Activated CD4-positive, alpha-beta T cell treated with anti-CD3 and anti-CD28 coated beads, Interleukin-2, amount 10 ng/mL, durations not matched to agents 7 days and 5 days (primary cell): ENCODE results near the gene SNAP29. TPM values are rescaled to one million over a fixed set of nuclear protein-coding genes. Genes with fewer than 3 reads are reported as not detected.
A peak's percentile ranks its signal among the peaks of the same experiment; 100 is the strongest.

Experiments used
- CTCF ChIA-PET: fragments of 350-600 bp; sonication (Branson Sonifier 250); formaldehyde crosslinking; loops from one replicate; lab custom pipeline; 2021; ENCODE audit warnings: antibody characterized with exemption; lab: Charles Lee
- POLR2A ChIA-PET: fragments of 350-600 bp; sonication (Branson Sonifier 250); formaldehyde crosslinking; loops from one replicate; lab custom pipeline; 2021; ENCODE audit warnings: antibody characterized with exemption; lab: Charles Lee
- DNase-seq: peaks from one replicate; pipeline ENCODE4 v3.0.0-alpha.2; 2020
- H3K27ac Mint-ChIP-seq: one replicate; pipeline ENCODE4 v1.8.0; 2021; ENCODE audit warnings: mild to moderate bottlenecking, moderate library complexity, mixed read lengths
- H3K27me3 Mint-ChIP-seq: one replicate; pipeline ENCODE4 v1.8.0; 2021; ENCODE audit warnings: mixed read lengths
- H3K36me3 Mint-ChIP-seq: one replicate; pipeline ENCODE4 v1.8.0; 2021; ENCODE audit warnings: low read depth, mixed read lengths
- H3K4me1 Mint-ChIP-seq: one replicate; pipeline ENCODE4 v1.8.0; 2021; ENCODE audit warnings: mixed read lengths
- H3K4me3 Mint-ChIP-seq: one replicate; pipeline ENCODE4 v1.8.0; 2021; ENCODE audit warnings: mild to moderate bottlenecking, moderate library complexity, mixed read lengths
- H3K9me3 Mint-ChIP-seq: one replicate; pipeline ENCODE4 v1.8.0; 2021; ENCODE audit warnings: mixed read lengths
- total RNA-seq, 2 experiments: library from RNA; stranded (reverse); gene quantifications; one replicate each; pipeline ENCODE4 v1.2.3, GENCODE V29; 2021

Gene SNAP29
- total RNA-seq, 2 experiments from 2014 or later: 29.6 to 36.0 TPM

- H3K27me3 Mint-ChIP-seq: no peaks in the 10 kb centered on the region
- ChIA-PET CTCF (interaction anchor here (0.6 to 1.8 kb wide), 2 partner anchors 13 to 17 kb away, joined by 3 to 4 read pairs; no protein-coding TSS in a partner anchor), POLR2A (no interaction called here)
- no peak overlapping the region for H3K4me3 Mint-ChIP-seq
- DNase-seq: no peak
- H3K36me3 Mint-ChIP-seq: peaks cover 20% of the 10 kb centered on the region
- H3K27ac Mint-ChIP-seq: no peak overlapping the region
- no peaks in the 10 kb centered on the region for H3K9me3 Mint-ChIP-seq
- H3K4me1 Mint-ChIP-seq: peaks cover 50% of the 10 kb centered on the region
Observed at GRCh38 chr22:20862540-20862939, 3.7 kb downstream of the SNAP29 start.

GRCh38 chr22:20863366-20863765 lies 4.6 kb downstream of the SNAP29 start:
- ChIA-PET CTCF (no interaction called here), POLR2A (no interaction called here)
- no peak overlapping the region for H3K27ac Mint-ChIP-seq
- H3K9me3 Mint-ChIP-seq: no peaks in the 10 kb centered on the region
- no peak for DNase-seq
- no peaks in the 10 kb centered on the region for H3K27me3 Mint-ChIP-seq
- peaks cover 48% of the 10 kb centered on the region for H3K4me1 Mint-ChIP-seq
- peaks cover 20% of the 10 kb centered on the region for H3K36me3 Mint-ChIP-seq
- H3K4me3 Mint-ChIP-seq: no peak overlapping the region

- Mint-ChIP-seq H3K27ac (no peak overlapping the region), H3K4me3 (no peak overlapping the region), H3K9me3 (no peaks in the 10 kb centered on the region), H3K27me3 (no peaks in the 10 kb centered on the region), H3K4me1 (peaks cover 47% of the 10 kb centered on the region), H3K36me3 (peaks cover 23% of the 10 kb centered on the region)
- CTCF ChIA-PET: no interaction called here
- no peak for DNase-seq
- POLR2A ChIA-PET: no interaction called here
Observed at GRCh38 chr22:20864186-20864908, 5.5 kb downstream of the SNAP29 start.

GRCh38 chr22:20865331-20865730 lies 6.5 kb downstream of the SNAP29 start:
- H3K36me3 Mint-ChIP-seq: peaks cover 23% of the 10 kb centered on the region
- ChIA-PET CTCF (interaction anchor here (0.8 to 1.3 kb wide), 3 partner anchors 9 to 81 kb away, joined by 4 to 7 read pairs (median 5); partner anchors contain the start of gene CRKL), POLR2A (no interaction called here)
- H3K27me3 Mint-ChIP-seq: no peaks in the 10 kb centered on the region
- H3K27ac Mint-ChIP-seq: no peak overlapping the region
- no peak for DNase-seq
- H3K4me3 Mint-ChIP-seq: no peak overlapping the region
- peaks cover 41% of the 10 kb centered on the region for H3K4me1 Mint-ChIP-seq
- H3K9me3 Mint-ChIP-seq: no peaks in the 10 kb centered on the region

GRCh38 chr22:20865875-20866445 lies 7.2 kb downstream of the SNAP29 start:
- DNase-seq: no peak
- CTCF ChIA-PET: interaction anchor here (0.6 to 1.3 kb wide), 4 partner anchors 8 to 199 kb away, joined by 4 to 7 read pairs (median 5); partner anchors contain the start of gene CRKL
- POLR2A ChIA-PET: no interaction called here
- H3K36me3 Mint-ChIP-seq: peaks cover 23% of the 10 kb centered on the region
- H3K4me3 Mint-ChIP-seq: no peak overlapping the region
- no peaks in the 10 kb centered on the region for H3K27me3 Mint-ChIP-seq
- H3K27ac Mint-ChIP-seq: no peak overlapping the region
- H3K4me1 Mint-ChIP-seq: peaks cover 35% of the 10 kb centered on the region
- no peaks in the 10 kb centered on the region for H3K9me3 Mint-ChIP-seq

- CTCF ChIA-PET: no interaction called here
- Mint-ChIP-seq H3K4me3 (no peak overlapping the region), H3K27ac (no peak overlapping the region)
Observed at GRCh38 chr22:20866736-20867135, 7.9 kb downstream of the SNAP29 start.

GRCh38 chr22:20867179-20868024 lies 8.6 kb downstream of the SNAP29 start:
- ChIA-PET POLR2A (no interaction called here), CTCF (interaction anchor here (1.2 kb wide), 1 partner anchor 11 kb away, joined by 5 read pairs; no protein-coding TSS in a partner anchor)
- Mint-ChIP-seq H3K27ac (peak overlapping the region; percentile 37), H3K4me3 (no peak overlapping the region), H3K4me1 (peaks cover 26% of the 10 kb centered on the region), H3K27me3 (no peaks in the 10 kb centered on the region), H3K36me3 (peaks cover 20% of the 10 kb centered on the region), H3K9me3 (no peaks in the 10 kb centered on the region)
- no peak for DNase-seq

More at GRCh38 chr22:20866736-20867135, 7.9 kb downstream of the SNAP29 start:
- Mint-ChIP-seq H3K36me3 (peaks cover 23% of the 10 kb centered on the region), H3K9me3 (no peaks in the 10 kb centered on the region), H3K27me3 (no peaks in the 10 kb centered on the region), H3K4me1 (peaks cover 31% of the 10 kb centered on the region)
- POLR2A ChIA-PET: no interaction called here
- DNase-seq: no peak

- CTCF ChIA-PET: interaction anchor here (1.2 kb wide), 1 partner anchor 11 kb away, joined by 5 read pairs; no protein-coding TSS in a partner anchor
- DNase-seq: no peak
- Mint-ChIP-seq H3K4me1 (peaks cover 20% of the 10 kb centered on the region), H3K27ac (no peak overlapping the region), H3K36me3 (peaks cover 20% of the 10 kb centered on the region), H3K9me3 (no peaks in the 10 kb centered on the region), H3K27me3 (no peaks in the 10 kb centered on the region), H3K4me3 (no peak overlapping the region)
- POLR2A ChIA-PET: no interaction called here
Observed at GRCh38 chr22:20868025-20868962, 9.5 kb downstream of the SNAP29 start.

- H3K4me1 Mint-ChIP-seq: peaks cover 16% of the 10 kb centered on the region
- CTCF ChIA-PET: no interaction called here
Observed at GRCh38 chr22:20869234-20869633, 10.4 kb downstream of the SNAP29 start.

GRCh38 chr22:20873214-20873613 lies 14.4 kb downstream of the SNAP29 start:
- ChIA-PET CTCF (interaction anchor here (0.8 kb wide), 1 partner anchor 12 kb away, joined by 3 read pairs; no protein-coding TSS in a partner anchor), POLR2A (no interaction called here)
- H3K27me3 Mint-ChIP-seq: no peaks in the 10 kb centered on the region
- no peak overlapping the region for H3K4me3 Mint-ChIP-seq
- peaks cover 17% of the 10 kb centered on the region for H3K36me3 Mint-ChIP-seq
- peaks cover 3% of the 10 kb centered on the region for H3K4me1 Mint-ChIP-seq
- no peak for DNase-seq
- H3K27ac Mint-ChIP-seq: peak overlapping the region; percentile 76
- H3K9me3 Mint-ChIP-seq: no peaks in the 10 kb centered on the region

More at GRCh38 chr22:20869234-20869633, 10.4 kb downstream of the SNAP29 start:
- DNase-seq: no peak
- Mint-ChIP-seq H3K27me3 (no peaks in the 10 kb centered on the region), H3K36me3 (peaks cover 13% of the 10 kb centered on the region), H3K9me3 (no peaks in the 10 kb centered on the region), H3K4me3 (no peak overlapping the region), H3K27ac (no peak overlapping the region)
- POLR2A ChIA-PET: no interaction called here

GRCh38 chr22:20875296-20875695 lies 16.5 kb downstream of the SNAP29 start:
- Mint-ChIP-seq H3K27ac (no peak overlapping the region), H3K27me3 (no peaks in the 10 kb centered on the region)

More at GRCh38 chr22:20875296-20875695, 16.5 kb downstream of the SNAP29 start:
- no peaks in the 10 kb centered on the region for H3K9me3 Mint-ChIP-seq
- DNase-seq: no peak
- ChIA-PET POLR2A (no interaction called here), CTCF (interaction anchor here (1.5 kb wide), 1 partner anchor 13 kb away, joined by 4 read pairs; no protein-coding TSS in a partner anchor)
- peaks cover 14% of the 10 kb centered on the region for H3K36me3 Mint-ChIP-seq
- no peak overlapping the region for H3K4me3 Mint-ChIP-seq
- H3K4me1 Mint-ChIP-seq: peaks cover 3% of the 10 kb centered on the region
